HepG2 (cell line): ENCODE results near the gene UFSP2. TPM values are rescaled to one million over a fixed set of nuclear protein-coding genes. Genes with fewer than 3 reads are reported as not detected.

Experiments used
- CREB1 ChIP-seq, 2 experiments: fragments of 450-650 bp in 1 of 2; IDR thresholded peaks; 2 replicates each; pipeline ENCODE4 v1.6.1; 2016 to 2017; ENCODE audit warnings: control low read depth in 1 of 2, mild to moderate bottlenecking in 1 of 2, missing compliant biosample characterization in 1 of 2, missing genetic modification characterization in 1 of 2
- NAIF1 ChIP-seq: sonication (generic); formaldehyde crosslinking; IDR thresholded peaks from 2 replicates; pipeline ENCODE4 v1.5.0; 2020; ENCODE audit warnings: mild to moderate bottlenecking, missing genetic modification reagents, borderline replicate concordance
- STAT5B ChIP-seq: sonication (generic); formaldehyde crosslinking; IDR thresholded peaks from 2 replicates; pipeline ENCODE4 v1.4.0; 2020; ENCODE audit warnings: missing genetic modification reagents
- TOE1 ChIP-seq: sonication (generic); formaldehyde crosslinking; IDR thresholded peaks from 2 replicates; pipeline ENCODE4 v1.4.0; 2020; ENCODE audit warnings: mild to moderate bottlenecking, missing genetic modification reagents
- ZNF556 ChIP-seq: sonication (generic); formaldehyde crosslinking; IDR thresholded peaks from 2 replicates; pipeline ENCODE4 v1.4.0; 2020; ENCODE audit warnings: mild to moderate bottlenecking, missing genetic modification reagents, borderline replicate concordance
- ZNF644 ChIP-seq: IDR thresholded peaks from 2 replicates; pipeline ENCODE4 v1.6.1; 2016; ENCODE audit warnings: low read depth
- ZNF720 ChIP-seq: sonication (generic); formaldehyde crosslinking; IDR thresholded peaks from 2 replicates; pipeline ENCODE4 v1.4.0; 2020; ENCODE audit warnings: missing genetic modification reagents
- polyA plus RNA-seq, 8 experiments: library from polyadenylated mRNA; depleted of rRNA in 3 of 8; stranded (reverse) in 7 of 8; unstranded in 1 of 8; fragments of >200 nt; fragmentation: Illumina TruSeq in 4 of 8; extraction: Trizol in 4 of 8; gene quantifications; 2 replicates each; pipeline versions ENCODE4 v1.2.1 to v1.2.3, GENCODE V29; 2011 to 2016; ENCODE audit warnings: low read depth in 4 of 8, missing spikeins in 1 of 8, mixed read lengths in 1 of 8; ENCODE audit not compliant: insufficient read depth in 1 of 8
- total RNA-seq, 5 experiments: library from RNA; depleted of rRNA; stranded (reverse); fragments of >200 nt; fragmentation: Illumina TruSeq; extraction: Trizol; gene quantifications; 2 replicates each; pipeline ENCODE4 v1.2.3, GENCODE V29; 2016; ENCODE audit warnings: low read depth in 1 of 5
- TF ChIP-seq, protein P1 (sequence below): sonication (generic); formaldehyde crosslinking; IDR thresholded peaks from 2 replicates; pipeline ENCODE4 v1.4.0; 2020; ENCODE audit warnings: missing genetic modification reagents, borderline replicate concordance
- TF ChIP-seq, protein P2 (sequence below): sonication (generic); formaldehyde crosslinking; IDR thresholded peaks from 2 replicates; pipeline ENCODE4 v1.4.0; 2020; ENCODE audit warnings: missing genetic modification reagents
- TF ChIP-seq, protein P3 (sequence below): sonication (generic); formaldehyde crosslinking; IDR thresholded peaks from 2 replicates; pipeline ENCODE4 v1.8.1; 2023; ENCODE audit warnings: mild to moderate bottlenecking, missing genetic modification reagents
- TF ChIP-seq, protein P4 (sequence below): sonication (generic); formaldehyde crosslinking; IDR thresholded peaks from 2 replicates; pipeline ENCODE4 v1.5.0; 2020; ENCODE audit warnings: missing genetic modification reagents
- TF ChIP-seq, protein P5 (sequence below): IDR thresholded peaks from 2 replicates; pipeline ENCODE4 v1.6.1; 2016; ENCODE audit warnings: missing genetic modification reagents, missing compliant biosample characterization
- TF ChIP-seq, protein P6 (sequence below): sonication (generic); formaldehyde crosslinking; IDR thresholded peaks from 2 replicates; pipeline ENCODE4 v1.9.0; 2021; ENCODE audit warnings: missing genetic modification reagents, mild to moderate bottlenecking, borderline replicate concordance

The UFSP2 gene
- total and polyA plus RNA-seq, 2 of the 13 experiments (the other 11 are each of a cell fraction or from before 2014, with no cell fraction given), result 24.1 to 32.3 TPM

DNA sequence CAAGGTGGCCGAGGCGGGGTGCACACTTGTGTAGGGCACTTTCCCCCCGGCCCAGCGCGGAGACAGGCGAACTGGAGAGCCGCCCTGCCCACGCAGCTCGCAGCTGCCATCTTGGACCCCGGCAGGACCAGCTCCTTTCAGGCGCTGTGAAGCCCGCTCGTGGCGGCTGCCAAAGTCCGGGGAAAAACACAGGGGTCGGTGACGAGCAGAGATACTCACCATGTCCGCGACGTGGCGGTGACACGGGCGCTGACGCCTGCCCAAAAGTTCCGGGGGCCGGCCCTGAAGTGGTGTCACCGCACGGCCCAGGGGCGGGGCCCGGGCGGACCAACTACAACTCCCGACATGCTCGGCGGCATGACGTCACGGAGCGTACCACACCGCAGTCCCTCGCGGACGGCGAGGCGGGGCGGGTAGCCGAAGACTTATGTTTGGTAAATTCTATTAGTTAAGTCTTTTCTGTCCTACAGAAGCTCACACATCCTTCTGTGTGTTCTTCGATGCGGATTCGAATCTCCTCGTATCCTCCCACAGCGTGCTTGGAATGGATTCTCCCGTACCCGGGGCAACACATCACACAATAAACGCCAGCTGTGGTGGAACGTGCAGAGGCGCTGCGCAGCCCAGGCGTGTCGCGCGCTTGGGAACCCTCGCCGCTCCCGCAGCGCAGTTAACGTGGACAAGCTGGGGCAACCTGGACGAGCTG is at the start of gene UFSP2 (continued):
- TF ChIP-seq, protein P1, sequence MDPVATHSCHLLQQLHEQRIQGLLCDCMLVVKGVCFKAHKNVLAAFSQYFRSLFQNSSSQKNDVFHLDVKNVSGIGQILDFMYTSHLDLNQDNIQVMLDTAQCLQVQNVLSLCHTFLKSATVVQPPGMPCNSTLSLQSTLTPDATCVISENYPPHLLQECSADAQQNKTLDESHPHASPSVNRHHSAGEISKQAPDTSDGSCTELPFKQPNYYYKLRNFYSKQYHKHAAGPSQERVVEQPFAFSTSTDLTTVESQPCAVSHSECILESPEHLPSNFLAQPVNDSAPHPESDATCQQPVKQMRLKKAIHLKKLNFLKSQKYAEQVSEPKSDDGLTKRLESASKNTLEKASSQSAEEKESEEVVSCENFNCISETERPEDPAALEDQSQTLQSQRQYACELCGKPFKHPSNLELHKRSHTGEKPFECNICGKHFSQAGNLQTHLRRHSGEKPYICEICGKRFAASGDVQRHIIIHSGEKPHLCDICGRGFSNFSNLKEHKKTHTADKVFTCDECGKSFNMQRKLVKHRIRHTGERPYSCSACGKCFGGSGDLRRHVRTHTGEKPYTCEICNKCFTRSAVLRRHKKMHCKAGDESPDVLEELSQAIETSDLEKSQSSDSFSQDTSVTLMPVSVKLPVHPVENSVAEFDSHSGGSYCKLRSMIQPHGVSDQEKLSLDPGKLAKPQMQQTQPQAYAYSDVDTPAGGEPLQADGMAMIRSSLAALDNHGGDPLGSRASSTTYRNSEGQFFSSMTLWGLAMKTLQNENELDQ, result no peak
- TF ChIP-seq TOE1 (CRISPR knock-in tag) (no peak), NAIF1 (CRISPR knock-in tag) (peak; percentile 87), STAT5B (no peak), ZNF720 (no peak), CREB1 (IDR thresholded peaks at IDR 0.05) (peak; percentile 100), CREB1 (CRISPR knock-in tag; IDR thresholded peaks at IDR 0.05) (peak; percentile 99), ZNF644 (no peak), ZNF556 (CRISPR knock-in tag) (peak; percentile 81; the same call in 1 of the 2 replicates)
- TF ChIP-seq, protein P2, sequence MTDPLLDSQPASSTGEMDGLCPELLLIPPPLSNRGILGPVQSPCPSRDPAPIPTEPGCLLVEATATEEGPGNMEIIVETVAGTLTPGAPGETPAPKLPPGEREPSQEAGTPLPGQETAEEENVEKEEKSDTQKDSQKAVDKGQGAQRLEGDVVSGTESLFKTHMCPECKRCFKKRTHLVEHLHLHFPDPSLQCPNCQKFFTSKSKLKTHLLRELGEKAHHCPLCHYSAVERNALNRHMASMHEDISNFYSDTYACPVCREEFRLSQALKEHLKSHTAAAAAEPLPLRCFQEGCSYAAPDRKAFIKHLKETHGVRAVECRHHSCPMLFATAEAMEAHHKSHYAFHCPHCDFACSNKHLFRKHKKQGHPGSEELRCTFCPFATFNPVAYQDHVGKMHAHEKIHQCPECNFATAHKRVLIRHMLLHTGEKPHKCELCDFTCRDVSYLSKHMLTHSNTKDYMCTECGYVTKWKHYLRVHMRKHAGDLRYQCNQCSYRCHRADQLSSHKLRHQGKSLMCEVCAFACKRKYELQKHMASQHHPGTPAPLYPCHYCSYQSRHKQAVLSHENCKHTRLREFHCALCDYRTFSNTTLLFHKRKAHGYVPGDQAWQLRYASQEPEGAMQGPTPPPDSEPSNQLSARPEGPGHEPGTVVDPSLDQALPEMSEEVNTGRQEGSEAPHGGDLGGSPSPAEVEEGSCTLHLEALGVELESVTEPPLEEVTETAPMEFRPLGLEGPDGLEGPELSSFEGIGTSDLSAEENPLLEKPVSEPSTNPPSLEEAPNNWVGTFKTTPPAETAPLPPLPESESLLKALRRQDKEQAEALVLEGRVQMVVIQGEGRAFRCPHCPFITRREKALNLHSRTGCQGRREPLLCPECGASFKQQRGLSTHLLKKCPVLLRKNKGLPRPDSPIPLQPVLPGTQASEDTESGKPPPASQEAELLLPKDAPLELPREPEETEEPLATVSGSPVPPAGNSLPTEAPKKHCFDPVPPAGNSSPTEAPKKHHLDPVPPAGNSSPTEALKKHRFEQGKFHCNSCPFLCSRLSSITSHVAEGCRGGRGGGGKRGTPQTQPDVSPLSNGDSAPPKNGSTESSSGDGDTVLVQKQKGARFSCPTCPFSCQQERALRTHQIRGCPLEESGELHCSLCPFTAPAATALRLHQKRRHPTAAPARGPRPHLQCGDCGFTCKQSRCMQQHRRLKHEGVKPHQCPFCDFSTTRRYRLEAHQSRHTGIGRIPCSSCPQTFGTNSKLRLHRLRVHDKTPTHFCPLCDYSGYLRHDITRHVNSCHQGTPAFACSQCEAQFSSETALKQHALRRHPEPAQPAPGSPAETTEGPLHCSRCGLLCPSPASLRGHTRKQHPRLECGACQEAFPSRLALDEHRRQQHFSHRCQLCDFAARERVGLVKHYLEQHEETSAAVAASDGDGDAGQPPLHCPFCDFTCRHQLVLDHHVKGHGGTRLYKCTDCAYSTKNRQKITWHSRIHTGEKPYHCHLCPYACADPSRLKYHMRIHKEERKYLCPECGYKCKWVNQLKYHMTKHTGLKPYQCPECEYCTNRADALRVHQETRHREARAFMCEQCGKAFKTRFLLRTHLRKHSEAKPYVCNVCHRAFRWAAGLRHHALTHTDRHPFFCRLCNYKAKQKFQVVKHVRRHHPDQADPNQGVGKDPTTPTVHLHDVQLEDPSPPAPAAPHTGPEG, result 0 out of 2 replicates have a peak, but pooled peaks have one; percentile 65
- TF ChIP-seq, protein P3, sequence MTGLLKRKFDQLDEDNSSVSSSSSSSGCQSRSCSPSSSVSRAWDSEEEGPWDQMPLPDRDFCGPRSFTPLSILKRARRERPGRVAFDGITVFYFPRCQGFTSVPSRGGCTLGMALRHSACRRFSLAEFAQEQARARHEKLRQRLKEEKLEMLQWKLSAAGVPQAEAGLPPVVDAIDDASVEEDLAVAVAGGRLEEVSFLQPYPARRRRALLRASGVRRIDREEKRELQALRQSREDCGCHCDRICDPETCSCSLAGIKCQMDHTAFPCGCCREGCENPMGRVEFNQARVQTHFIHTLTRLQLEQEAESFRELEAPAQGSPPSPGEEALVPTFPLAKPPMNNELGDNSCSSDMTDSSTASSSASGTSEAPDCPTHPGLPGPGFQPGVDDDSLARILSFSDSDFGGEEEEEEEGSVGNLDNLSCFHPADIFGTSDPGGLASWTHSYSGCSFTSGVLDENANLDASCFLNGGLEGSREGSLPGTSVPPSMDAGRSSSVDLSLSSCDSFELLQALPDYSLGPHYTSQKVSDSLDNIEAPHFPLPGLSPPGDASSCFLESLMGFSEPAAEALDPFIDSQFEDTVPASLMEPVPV (CRISPR knock-in tag), result no peak
- TF ChIP-seq, protein P4, sequence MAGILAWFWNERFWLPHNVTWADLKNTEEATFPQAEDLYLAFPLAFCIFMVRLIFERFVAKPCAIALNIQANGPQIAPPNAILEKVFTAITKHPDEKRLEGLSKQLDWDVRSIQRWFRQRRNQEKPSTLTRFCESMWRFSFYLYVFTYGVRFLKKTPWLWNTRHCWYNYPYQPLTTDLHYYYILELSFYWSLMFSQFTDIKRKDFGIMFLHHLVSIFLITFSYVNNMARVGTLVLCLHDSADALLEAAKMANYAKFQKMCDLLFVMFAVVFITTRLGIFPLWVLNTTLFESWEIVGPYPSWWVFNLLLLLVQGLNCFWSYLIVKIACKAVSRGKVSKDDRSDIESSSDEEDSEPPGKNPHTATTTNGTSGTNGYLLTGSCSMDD (CRISPR knock-in tag), result no peak
- TF ChIP-seq, protein P5, sequence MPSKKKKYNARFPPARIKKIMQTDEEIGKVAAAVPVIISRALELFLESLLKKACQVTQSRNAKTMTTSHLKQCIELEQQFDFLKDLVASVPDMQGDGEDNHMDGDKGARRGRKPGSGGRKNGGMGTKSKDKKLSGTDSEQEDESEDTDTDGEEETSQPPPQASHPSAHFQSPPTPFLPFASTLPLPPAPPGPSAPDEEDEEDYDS (CRISPR knock-in tag), result peak; percentile 59; the same call in 1 of the 2 replicates
- TF ChIP-seq, protein P6, sequence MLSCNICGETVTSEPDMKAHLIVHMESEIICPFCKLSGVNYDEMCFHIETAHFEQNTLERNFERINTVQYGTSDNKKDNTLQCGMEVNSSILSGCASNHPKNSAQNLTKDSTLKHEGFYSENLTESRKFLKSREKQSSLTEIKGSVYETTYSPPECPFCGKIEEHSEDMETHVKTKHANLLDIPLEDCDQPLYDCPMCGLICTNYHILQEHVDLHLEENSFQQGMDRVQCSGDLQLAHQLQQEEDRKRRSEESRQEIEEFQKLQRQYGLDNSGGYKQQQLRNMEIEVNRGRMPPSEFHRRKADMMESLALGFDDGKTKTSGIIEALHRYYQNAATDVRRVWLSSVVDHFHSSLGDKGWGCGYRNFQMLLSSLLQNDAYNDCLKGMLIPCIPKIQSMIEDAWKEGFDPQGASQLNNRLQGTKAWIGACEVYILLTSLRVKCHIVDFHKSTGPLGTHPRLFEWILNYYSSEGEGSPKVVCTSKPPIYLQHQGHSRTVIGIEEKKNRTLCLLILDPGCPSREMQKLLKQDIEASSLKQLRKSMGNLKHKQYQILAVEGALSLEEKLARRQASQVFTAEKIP (CRISPR knock-in tag), result no peak
